ENCODE measurements around the gene PNPLA8.
"Not testable (repeated sequence)": the region's sequence is repeated elsewhere in the genome, so short reads cannot be mapped to it uniquely, and the experiment has no call there.

The PNPLA8 gene

GRCh38 chr7:108525985-108526767 lies at the start of gene PNPLA8:
TSS of gene PNPLA8 (minus strand) at chr7:108526135. CDS start at chr7:108515491, 10,644 bp downstream.
- DNase-seq (ENCODE audit: low read depth in 2 of 2, low spot score in 1 of 2): peak; percentile 100

GRCh38 chr7:108575156-108575555 lies 49.2 kb upstream of the PNPLA8 start:
- no peak for DNase-seq (ENCODE audit: low read depth in 2 of 2, low spot score in 1 of 2)

GRCh38 chr7:108572480-108572879 lies 46.5 kb upstream of the PNPLA8 start:
- DNase-seq (ENCODE audit: low read depth in 2 of 2, low spot score in 1 of 2): no peak

GRCh38 chr7:108570146-108570755 lies 44.3 kb upstream of the PNPLA8 start:
- peak; percentile 5 to 8 for DNase-seq (ENCODE audit: low read depth in 2 of 2, low spot score in 1 of 2)

- DNase-seq (ENCODE audit: low read depth in 2 of 2, low spot score in 1 of 2): peak; percentile 95 to 98
These were observed 43.6 kb upstream of the PNPLA8 start, which contains the start of the genes DNAJB9 and THAP5 for GRCh38 chr7:108569381-108570145. TSS of gene DNAJB9 (plus strand) at chr7:108569874. CDS start at chr7:108571727, 1,853 bp downstream. TSS of gene THAP5 (minus strand) at chr7:108569706. CDS start at chr7:108569569, 137 bp downstream.

- no peak for DNase-seq (ENCODE audit: low read depth in 2 of 2, low spot score in 1 of 2)
These were observed 43.0 kb upstream of the PNPLA8 start for GRCh38 chr7:108568801-108569380.

- DNase-seq (ENCODE audit: low read depth in 2 of 2, low spot score in 1 of 2): no peak
These were observed 40.1 kb upstream of the PNPLA8 start for GRCh38 chr7:108565987-108566386.

GRCh38 chr7:108561047-108561619 lies 35.2 kb upstream of the PNPLA8 start:
- no peak for DNase-seq (ENCODE audit: low read depth in 2 of 2, low spot score in 1 of 2)

- no peak for DNase-seq (ENCODE audit: low read depth in 2 of 2, low spot score in 1 of 2)
These were observed 33.3 kb upstream of the PNPLA8 start for GRCh38 chr7:108559253-108559652.

- no peak for DNase-seq (ENCODE audit: low read depth in 2 of 2, low spot score in 1 of 2)
These were observed 31.7 kb upstream of the PNPLA8 start for GRCh38 chr7:108557617-108558016.

GRCh38 chr7:108557191-108557590 lies 31.3 kb upstream of the PNPLA8 start:
- DNase-seq (ENCODE audit: low read depth in 2 of 2, low spot score in 1 of 2): no peak

GRCh38 chr7:108556665-108557064 lies 30.7 kb upstream of the PNPLA8 start:
- not testable (repeated sequence) for DNase-seq (ENCODE audit: low read depth in 2 of 2, low spot score in 1 of 2)

- not testable (repeated sequence) for DNase-seq (ENCODE audit: low read depth in 2 of 2, low spot score in 1 of 2)
These were observed 22.4 kb upstream of the PNPLA8 start for GRCh38 chr7:108548141-108548896.

- no peak for DNase-seq (ENCODE audit: low read depth in 2 of 2, low spot score in 1 of 2)
These were observed 15.5 kb upstream of the PNPLA8 start for GRCh38 chr7:108541478-108541877.

- not testable (repeated sequence) for DNase-seq (ENCODE audit: low read depth in 2 of 2, low spot score in 1 of 2)
These were observed 12.8 kb upstream of the PNPLA8 start for GRCh38 chr7:108538685-108539084.

- DNase-seq (ENCODE audit: low read depth in 2 of 2, low spot score in 1 of 2): not testable (repeated sequence)
These were observed 12.3 kb upstream of the PNPLA8 start for GRCh38 chr7:108538236-108538635.

- no peak for DNase-seq (ENCODE audit: low read depth in 2 of 2, low spot score in 1 of 2)
These were observed 11.3 kb upstream of the PNPLA8 start for GRCh38 chr7:108537229-108537628.

GRCh38 chr7:108535744-108536143 lies 9.8 kb upstream of the PNPLA8 start:
- DNase-seq (ENCODE audit: low read depth in 2 of 2, low spot score in 1 of 2): no peak

GRCh38 chr7:108535257-108535656 lies 9.3 kb upstream of the PNPLA8 start:
- DNase-seq (ENCODE audit: low read depth in 2 of 2, low spot score in 1 of 2): no peak

GRCh38 chr7:108533712-108534111 lies 7.8 kb upstream of the PNPLA8 start:
- DNase-seq (ENCODE audit: low read depth in 2 of 2, low spot score in 1 of 2): no peak
